SK-N-MC (cell line): Measurements from ENCODE around the gene HDLBP.
"Not testable (repeated sequence)": the region's sequence is repeated elsewhere in the genome, so short reads cannot be mapped to it uniquely, and the experiment has no call there.

Source experiments
- DNase-seq: peaks from one replicate; pipeline ENCODE4 v3.0.0-alpha.2; 2011; ENCODE audit warnings: low read depth, low spot score
- H3K27ac ChIP-seq: fragments of 200-600 bp; sonication (generic); 2 replicates; pipeline ENCODE4 v1.5.1; 2016; ENCODE audit warnings: mixed run types
- H3K36me3 ChIP-seq: fragments of 200-600 bp; sonication (generic); 2 replicates; pipeline ENCODE4 v1.6.1; 2017; ENCODE audit warnings: antibody characterized with exemption, low read length, mixed read lengths; ENCODE audit not compliant: insufficient read depth
- H3K4me3 ChIP-seq: fragments of 200-600 bp; sonication (generic); 2 replicates; pipeline ENCODE4 v1.5.1; 2016
- H3K9ac ChIP-seq: fragments of 200-600 bp; sonication (generic); 2 replicates; pipeline ENCODE4 v1.8.0; 2017; ENCODE audit warnings: mixed run types, mixed read lengths; ENCODE audit not compliant: insufficient read length
- H3K9me3 ChIP-seq: fragments of 200-600 bp; sonication (generic); 2 replicates; pipeline ENCODE4 v1.6.1; 2017; ENCODE audit warnings: low read depth, mild to moderate bottlenecking, antibody characterized with exemption, low read length, moderate library complexity, mixed read lengths
- EZH2 ChIP-seq: fragments of 200-600 bp; sonication (generic); IDR thresholded peaks from one replicate; pipeline ENCODE4 v1.6.1; 2017; ENCODE audit warnings: antibody characterized with exemption
- FOXP2 ChIP-seq: optimal IDR thresholded peaks from 2 replicates; pipeline ENCODE3; 2011; ENCODE audit warnings: mild to moderate bottlenecking, moderate library complexity; ENCODE audit not compliant: insufficient read depth; ENCODE audit errors: extremely low read length, control extremely low read depth
- POLR2AphosphoS5 ChIP-seq: IDR thresholded peaks from 2 replicates; pipeline ENCODE4 v1.6.1; 2012; ENCODE audit warnings: mild to moderate bottlenecking, low read depth, low read length, borderline replicate concordance

HDLBP gene

GRCh38 chr2:241198381-241199279 lies 116.8 kb downstream of the HDLBP start:
- TF ChIP-seq FOXP2 (no peak), EZH2 (no peak), POLR2AphosphoS5 (no peak)
- no peak for DNase-seq
- Histone ChIP-seq H3K27ac (no peak overlapping the region), H3K4me3 (no peak overlapping the region), H3K9me3 (no peaks in the 10 kb centered on the region), H3K9ac (no peak overlapping the region), H3K36me3 (no peaks in the 10 kb centered on the region)

- Histone ChIP-seq H3K4me3 (no peak overlapping the region), H3K27ac (no peak overlapping the region), H3K36me3 (no peaks in the 10 kb centered on the region), H3K9ac (no peak overlapping the region), H3K9me3 (no peaks in the 10 kb centered on the region)
- no peak for DNase-seq
- TF ChIP-seq POLR2AphosphoS5 (no peak), FOXP2 (no peak), EZH2 (no peak)
Observed at GRCh38 chr2:241197947-241198346, 117.5 kb downstream of the HDLBP start.

GRCh38 chr2:241197246-241197645 lies 118.2 kb downstream of the HDLBP start:
- H3K4me3 ChIP-seq, H3K27ac ChIP-seq, DNase-seq, H3K9ac ChIP-seq, H3K36me3 ChIP-seq, H3K9me3 ChIP-seq: not testable (repeated sequence)

GRCh38 chr2:241195506-241196130 lies 119.9 kb downstream of the HDLBP start:
- no peak for DNase-seq
- H3K27ac ChIP-seq: no peak overlapping the region
- H3K9ac ChIP-seq: no peak overlapping the region
- no peaks in the 10 kb centered on the region for H3K9me3 ChIP-seq
- H3K4me3 ChIP-seq: no peak overlapping the region
- H3K36me3 ChIP-seq: no peaks in the 10 kb centered on the region
- no peak for TF ChIP-seq EZH2
- TF ChIP-seq FOXP2: no peak
- TF ChIP-seq POLR2AphosphoS5: no peak

GRCh38 chr2:241194811-241195210 lies 120.7 kb downstream of the HDLBP start:
- H3K4me3 ChIP-seq: no peak overlapping the region
- H3K9me3 ChIP-seq: no peaks in the 10 kb centered on the region
- no peak overlapping the region for H3K9ac ChIP-seq
- no peak for TF ChIP-seq EZH2
- TF ChIP-seq POLR2AphosphoS5: no peak
- no peak for TF ChIP-seq FOXP2
- DNase-seq: no peak
- H3K36me3 ChIP-seq: no peaks in the 10 kb centered on the region
- H3K27ac ChIP-seq: no peak overlapping the region

- Histone ChIP-seq H3K36me3 (no peaks in the 10 kb centered on the region), H3K4me3 (no peak overlapping the region), H3K27ac (no peak overlapping the region), H3K9ac (no peak overlapping the region), H3K9me3 (no peaks in the 10 kb centered on the region)
- DNase-seq: no peak
- no peak for TF ChIP-seq FOXP2
- TF ChIP-seq EZH2: no peak
- TF ChIP-seq POLR2AphosphoS5: no peak
Observed at GRCh38 chr2:241193271-241193670, 122.2 kb downstream of the HDLBP start.

- no peak for DNase-seq
- no peak overlapping the region for H3K27ac ChIP-seq
- no peak overlapping the region for H3K9ac ChIP-seq
- no peak overlapping the region for H3K4me3 ChIP-seq
- no peaks in the 10 kb centered on the region for H3K36me3 ChIP-seq
- TF ChIP-seq EZH2: no peak
- no peak for TF ChIP-seq POLR2AphosphoS5
- no peak for TF ChIP-seq FOXP2
- no peaks in the 10 kb centered on the region for H3K9me3 ChIP-seq
Observed at GRCh38 chr2:241191081-241191480, 124.4 kb downstream of the HDLBP start.

- Histone ChIP-seq H3K9me3 (no peaks in the 10 kb centered on the region), H3K9ac (no peak overlapping the region), H3K36me3 (no peaks in the 10 kb centered on the region), H3K4me3 (no peak overlapping the region), H3K27ac (no peak overlapping the region)
- no peak for TF ChIP-seq POLR2AphosphoS5
- no peak for TF ChIP-seq FOXP2
- no peak for TF ChIP-seq EZH2
- DNase-seq: no peak
Observed at GRCh38 chr2:241190291-241190981, 125.0 kb downstream of the HDLBP start.
